IMR-90 (cell line): ENCODE measurements around the gene CCDC92.

Experiments
- CEBPB ChIP-seq: IDR thresholded peaks from 2 replicates; pipeline ENCODE4 v1.6.1; 2012; ENCODE audit warnings: low read depth, low read length, improper control_type of control experiment
- CTCF ChIP-seq: conservative IDR thresholded peaks from 2 replicates; pipeline ENCODE4 v1.5.1; 2012; ENCODE audit warnings: mild to moderate bottlenecking, low read depth, low read length, improper control_type of control experiment
- ELK1 ChIP-seq: fragments of 150-350 bp; IDR thresholded peaks from 2 replicates; pipeline ENCODE4 v1.6.1; 2016; ENCODE audit warnings: low read depth, mild to moderate bottlenecking, low read length, moderate library complexity, borderline replicate concordance
- FOS ChIP-seq: fragments of 150-350 bp; IDR thresholded peaks from 2 replicates; pipeline ENCODE4 v1.6.1; 2016; ENCODE audit warnings: low read depth, low read length
- POLR2A ChIP-seq: IDR thresholded peaks from 2 replicates; pipeline ENCODE4 v1.6.1; 2012; ENCODE audit warnings: mild to moderate bottlenecking, low read depth, low read length
- RAD21 ChIP-seq: IDR thresholded peaks from 2 replicates; pipeline ENCODE4 v1.6.1; 2012; ENCODE audit warnings: low read length, improper control_type of control experiment
- SMC3 ChIP-seq: fragments of 150-350 bp; IDR thresholded peaks from 2 replicates; pipeline ENCODE4 v1.6.1; 2016; ENCODE audit warnings: low read depth, mild to moderate bottlenecking, antibody characterized with exemption, low read length, moderate library complexity
- USF2 ChIP-seq: fragments of 150-350 bp; IDR thresholded peaks from 2 replicates; pipeline ENCODE4 v1.6.1; 2017; ENCODE audit warnings: mild to moderate bottlenecking, antibody characterized with exemption, low read length, low read depth

GRCh38 chr12:123992118-123992825 lies 19.6 kb upstream of the CCDC92 start:
- TF ChIP-seq CTCF (no peak), ELK1 (no peak), FOS (no peak), USF2 (no peak), POLR2A (no peak), CEBPB (no peak), SMC3 (no peak), RAD21 (no peak)
